ENCODE measurements around the gene UBA6. TPM values are rescaled to one million over a fixed set of nuclear protein-coding genes. Genes with fewer than 3 reads are reported as not detected.
"Not testable (repeated sequence)": the region's sequence is repeated elsewhere in the genome, so short reads cannot be mapped to it uniquely, and the experiment has no call there.

UBA6 gene
- total RNA-seq, 2 donors from 2014 or later: 12.5 to 13.7 TPM

GRCh38 chr4:67638136-67638535, 62.8 kb downstream of the UBA6 start:
- intact Hi-C loops (cut with DNase I): no loop called here
- H3K36me3 ChIP-seq (replicated peaks in 1 of 2; ENCODE audit: insufficient read depth in 1 of 2, low read depth in 2 of 2): peaks cover 0 to 4% of the 10 kb centered on the region in 2 donors
- ATAC-seq: no peak

GRCh38 chr4:67636978-67637377, 64.0 kb downstream of the UBA6 start:
- H3K27me3 ChIP-seq; DNase-seq; ATAC-seq; intact Hi-C loops (cut with DNase I); H3K4me1 ChIP-seq; H3K9me3 ChIP-seq; H3K27ac ChIP-seq; H3K4me3 ChIP-seq; H3K36me3 ChIP-seq (replicated peaks in 1 of 2; ENCODE audit: insufficient read depth in 1 of 2, low read depth in 2 of 2): not testable (repeated sequence)
- 98 to 100% methylated on average over 13 to 22 of the region's 30 CpGs for WGBS, 2 donors

More at GRCh38 chr4:67638136-67638535, 62.8 kb downstream of the UBA6 start:
- no peak for DNase-seq
- Histone ChIP-seq H3K4me3 (no peak overlapping the region), H3K9me3 (no peaks in the 10 kb centered on the region), H3K4me1 (no peaks in the 10 kb centered on the region), H3K27me3 (no peaks in the 10 kb centered on the region), H3K27ac (no peak overlapping the region)
- 75 to 87% methylated on average over 5 of the region's 5 CpGs for WGBS, 2 donors
- no peak for TF ChIP-seq POLR2A (IDR thresholded peaks at IDR 0.05)
- TF ChIP-seq, protein P1, sequence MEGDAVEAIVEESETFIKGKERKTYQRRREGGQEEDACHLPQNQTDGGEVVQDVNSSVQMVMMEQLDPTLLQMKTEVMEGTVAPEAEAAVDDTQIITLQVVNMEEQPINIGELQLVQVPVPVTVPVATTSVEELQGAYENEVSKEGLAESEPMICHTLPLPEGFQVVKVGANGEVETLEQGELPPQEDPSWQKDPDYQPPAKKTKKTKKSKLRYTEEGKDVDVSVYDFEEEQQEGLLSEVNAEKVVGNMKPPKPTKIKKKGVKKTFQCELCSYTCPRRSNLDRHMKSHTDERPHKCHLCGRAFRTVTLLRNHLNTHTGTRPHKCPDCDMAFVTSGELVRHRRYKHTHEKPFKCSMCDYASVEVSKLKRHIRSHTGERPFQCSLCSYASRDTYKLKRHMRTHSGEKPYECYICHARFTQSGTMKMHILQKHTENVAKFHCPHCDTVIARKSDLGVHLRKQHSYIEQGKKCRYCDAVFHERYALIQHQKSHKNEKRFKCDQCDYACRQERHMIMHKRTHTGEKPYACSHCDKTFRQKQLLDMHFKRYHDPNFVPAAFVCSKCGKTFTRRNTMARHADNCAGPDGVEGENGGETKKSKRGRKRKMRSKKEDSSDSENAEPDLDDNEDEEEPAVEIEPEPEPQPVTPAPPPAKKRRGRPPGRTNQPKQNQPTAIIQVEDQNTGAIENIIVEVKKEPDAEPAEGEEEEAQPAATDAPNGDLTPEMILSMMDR (IDR thresholded peaks at IDR 0.05): no peak

DNA sequence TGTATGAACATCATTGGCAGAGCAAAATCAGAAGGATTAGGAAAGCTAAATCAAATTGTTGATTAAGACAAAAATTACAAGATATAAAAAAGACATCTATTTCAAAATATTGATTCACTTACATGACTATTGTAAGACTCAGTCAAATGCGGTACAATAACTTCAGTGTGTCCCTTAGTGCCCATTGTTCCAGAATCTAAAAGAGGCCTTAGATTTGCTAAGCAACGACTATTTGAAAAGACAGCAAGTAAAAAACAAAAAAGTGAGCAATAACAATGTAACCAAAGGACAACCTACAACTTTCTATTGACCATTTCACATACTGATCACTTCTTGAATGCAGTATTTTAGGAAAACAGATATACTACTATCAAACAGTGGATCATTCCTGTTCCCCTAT, 65.6 kb downstream of the UBA6 start:
- ATAC-seq (no peak), DNase-seq (no peak)
- no peaks in the 10 kb centered on the region for H3K4me1 ChIP-seq
- H3K27me3 ChIP-seq: no peaks in the 10 kb centered on the region
- TF ChIP-seq POLR2A (IDR thresholded peaks at IDR 0.05): no peak
- TF ChIP-seq, protein P1 (IDR thresholded peaks at IDR 0.05): no peak
- H3K36me3 ChIP-seq (replicated peaks in 1 of 2; ENCODE audit: insufficient read depth in 1 of 2, low read depth in 2 of 2): peaks cover 0 to 7% of the 10 kb centered on the region in 2 donors
- no peaks in the 10 kb centered on the region for H3K9me3 ChIP-seq
- H3K27ac ChIP-seq: no peak overlapping the region
- intact Hi-C loops (cut with DNase I): no loop called here
- 91 to 96% methylated on average over 2 of the region's 2 CpGs for WGBS, 2 donors
- no peak overlapping the region for H3K4me3 ChIP-seq

DNA sequence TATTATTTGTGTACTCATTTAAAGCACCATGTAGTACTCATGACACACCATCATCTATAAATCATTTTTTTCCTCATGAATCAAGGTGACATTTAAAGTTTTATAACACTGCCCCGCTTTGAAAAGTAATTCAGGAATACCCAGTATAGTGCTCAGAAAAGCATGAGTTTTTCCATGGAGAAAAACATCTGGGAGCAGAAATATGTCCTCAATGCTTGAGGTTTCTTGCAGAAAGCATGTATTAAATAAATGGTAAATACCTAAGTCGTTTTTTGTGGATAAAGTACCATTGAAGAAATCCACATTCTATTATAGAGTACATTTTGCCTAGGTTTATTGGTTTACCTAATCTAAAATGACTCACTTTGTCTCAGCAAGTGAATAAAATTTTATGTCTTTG, 66.2 kb downstream of the UBA6 start:
- TF ChIP-seq, protein P1 (IDR thresholded peaks at IDR 0.05): no peak
- TF ChIP-seq POLR2A (IDR thresholded peaks at IDR 0.05): no peak
- Histone ChIP-seq H3K27me3 (no peaks in the 10 kb centered on the region), H3K4me3 (no peak overlapping the region), H3K4me1 (no peaks in the 10 kb centered on the region), H3K36me3 (replicated peaks in 1 of 2; ENCODE audit: insufficient read depth in 1 of 2, low read depth in 2 of 2) (peaks cover 0 to 7% of the 10 kb centered on the region in 2 donors), H3K27ac (no peak overlapping the region), H3K9me3 (no peaks in the 10 kb centered on the region)
- intact Hi-C loops (cut with DNase I): no loop called here
- no peak for DNase-seq
- no peak for ATAC-seq
- 80 to 85% methylated on average over 2 of the region's 2 CpGs for WGBS, 2 donors

- TF ChIP-seq POLR2A (IDR thresholded peaks at IDR 0.05): no peak
Measured at GRCh38 chr4:67632492-67632891, 68.5 kb downstream of the UBA6 start.

DNA sequence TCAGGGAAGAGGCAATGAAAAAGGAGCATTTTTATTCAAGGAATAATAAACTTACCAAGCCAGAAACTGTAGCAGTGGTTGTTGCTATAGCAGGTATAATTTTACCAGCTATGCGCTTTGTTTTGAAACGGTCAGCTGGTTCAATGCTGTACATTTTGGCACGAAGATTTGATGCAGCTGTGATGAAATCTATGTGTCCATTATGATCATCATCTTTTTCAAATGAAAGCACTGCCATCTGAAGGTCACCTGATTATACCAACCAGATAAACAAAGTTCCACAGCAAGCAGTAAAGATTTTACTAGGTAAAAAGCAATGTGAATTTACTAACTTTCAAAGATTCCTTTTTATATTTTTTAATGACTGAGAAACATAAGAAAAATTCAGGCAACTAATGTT, 76.0 kb downstream of the UBA6 start:
- Histone ChIP-seq H3K27ac (no peak overlapping the region), H3K36me3 (replicated peaks in 1 of 2; ENCODE audit: insufficient read depth in 1 of 2, low read depth in 2 of 2) (peaks cover 0 to 5% of the 10 kb centered on the region in 2 donors), H3K9me3 (no peaks in the 10 kb centered on the region), H3K4me3 (no peak overlapping the region), H3K27me3 (no peaks in the 10 kb centered on the region), H3K4me1 (no peaks in the 10 kb centered on the region)
- ATAC-seq (no peak), DNase-seq (no peak)
- WGBS, 2 donors: 45 to 53% methylated on average over 3 of the region's 3 CpGs
- TF ChIP-seq POLR2A (IDR thresholded peaks at IDR 0.05): no peak
- TF ChIP-seq, protein P1 (IDR thresholded peaks at IDR 0.05): peak in 1 of 7 experiments; percentile 25
- intact Hi-C loops (cut with DNase I): no loop called here

More at GRCh38 chr4:67632492-67632891, 68.5 kb downstream of the UBA6 start:
- H3K9me3 ChIP-seq: no peaks in the 10 kb centered on the region
- no peak overlapping the region for H3K4me3 ChIP-seq
- H3K27ac ChIP-seq: no peak overlapping the region
- DNase-seq (no peak), ATAC-seq (no peak)
- H3K4me1 ChIP-seq: no peaks in the 10 kb centered on the region
- H3K27me3 ChIP-seq: no peaks in the 10 kb centered on the region
- H3K36me3 ChIP-seq (replicated peaks in 1 of 2; ENCODE audit: insufficient read depth in 1 of 2, low read depth in 2 of 2): peaks cover 0 to 7% of the 10 kb centered on the region in 2 donors
- intact Hi-C loops (cut with DNase I): no loop called here
- 76 to 79% methylated on average over 3 of the region's 3 CpGs for WGBS, 2 donors
